Measurements from ENCODE around the gene CCDC171.

GRCh38 chr9:15717290-15717967 is 164.6 kb downstream of the CCDC171 start:
- TF ChIP-seq CTCF (IDR thresholded peaks at IDR 0.05) (no peak), ZFX (IDR thresholded peaks at IDR 0.05; ENCODE audit: borderline replicate concordance) (no peak)

All from 22Rv1 (cell line).